Hepatocyte (in vitro differentiated cells): ENCODE data around the gene PXDC1. TPM values are rescaled to one million over a fixed set of nuclear protein-coding genes. Genes with fewer than 3 reads are reported as not detected.
"Not testable (repeated sequence)": the region's sequence is repeated elsewhere in the genome, so short reads cannot be mapped to it uniquely, and the experiment has no call there.

Experiments used
- DNase-seq: peaks from one replicate; pipeline ENCODE4 v3.0.0-alpha.2; 2016; ENCODE audit warnings: low spot score
- H2AFZ ChIP-seq: fragments of 200-600 bp; sonication (generic); 2 replicates; pipeline ENCODE4 v1.6.0; 2016; ENCODE audit warnings: antibody characterized with exemption, mild to moderate bottlenecking
- H3K27ac ChIP-seq: fragments of 200-600 bp; sonication (generic); 2 replicates; pipeline ENCODE4 v1.5.1; 2016; ENCODE audit warnings: mild to moderate bottlenecking
- H3K27me3 ChIP-seq: fragments of 200-600 bp; sonication (generic); 2 replicates; pipeline ENCODE4 v1.6.1; 2016
- H3K36me3 ChIP-seq: fragments of 200-600 bp; sonication (generic); replicated peaks from 2 replicates; pipeline ENCODE4 v1.5.1; 2016; ENCODE audit warnings: low read depth; ENCODE audit not compliant: insufficient read depth
- H3K4me1 ChIP-seq: fragments of 200-600 bp; sonication (generic); 2 replicates; pipeline ENCODE4 v1.5.1; 2016; ENCODE audit warnings: mild to moderate bottlenecking, moderate library complexity; ENCODE audit not compliant: insufficient read depth
- H3K4me2 ChIP-seq: fragments of 200-600 bp; sonication (generic); 2 replicates; pipeline ENCODE4 v1.6.0; 2016
- H3K4me3 ChIP-seq: fragments of 200-600 bp; sonication (generic); 2 replicates; pipeline ENCODE4 v1.5.1; 2016; ENCODE audit warnings: mild to moderate bottlenecking
- H3K79me2 ChIP-seq: fragments of 200-600 bp; sonication (generic); 2 replicates; pipeline ENCODE4 v1.6.0; 2017; ENCODE audit warnings: mild to moderate bottlenecking
- H3K9me2 ChIP-seq: fragments of 200-600 bp; sonication (generic); replicated peaks from 2 replicates; pipeline ENCODE4 v1.6.0; 2017; ENCODE audit warnings: mild to moderate bottlenecking; ENCODE audit not compliant: insufficient read depth
- H3K9me3 ChIP-seq: fragments of 200-600 bp; sonication (generic); 2 replicates; pipeline ENCODE4 v1.5.1; 2016; ENCODE audit warnings: low read depth, mild to moderate bottlenecking
- H4K20me1 ChIP-seq: fragments of 200-600 bp; sonication (generic); 2 replicates; pipeline ENCODE4 v1.6.0; 2016; ENCODE audit warnings: mild to moderate bottlenecking; ENCODE audit not compliant: insufficient read depth, poor library complexity, severe bottlenecking
- EZH2 ChIP-seq: fragments of 200-600 bp; sonication (generic); IDR thresholded peaks from 2 replicates; pipeline ENCODE4 v1.6.1; 2016; ENCODE audit warnings: antibody characterized with exemption, mild to moderate bottlenecking, borderline replicate concordance
- EZH2phosphoT487 ChIP-seq: fragments of 200-600 bp; sonication (generic); IDR thresholded peaks from one replicate; pipeline ENCODE4 v1.6.1; 2018; ENCODE audit warnings: antibody characterized with exemption, mild to moderate bottlenecking, low read depth, moderate library complexity; ENCODE audit not compliant: unreplicated experiment, severe bottlenecking
- WGBS: methylation state at CpG from one replicate; pipeline ENCODE4 v1.1.6; 2016; ENCODE audit warnings: low lambda C conversion rate; ENCODE audit errors: missing lambda C conversion rate; 5-methylcytosine and 5-hydroxymethylcytosine counted together
- polyA plus RNA-seq: library from polyadenylated mRNA; unstranded; fragments of >200 nt; fragmentation: Nextera tagmentation; extraction: Ambion mirVana; gene quantifications from 2 replicates; pipeline ENCODE4 v1.2.1, GENCODE V29; 2016
- total RNA-seq: library from RNA; depleted of rRNA; stranded (reverse); fragments of >200 nt; gene quantifications from 2 replicates; pipeline ENCODE4 v1.2.3, GENCODE V29; 2014
- TF ChIP-seq, protein P1 (sequence below): fragments of 200-600 bp; sonication (generic); IDR thresholded peaks from 2 replicates; pipeline ENCODE4 v1.5.1; 2016; ENCODE audit warnings: antibody characterized with exemption, mild to moderate bottlenecking; ENCODE audit not compliant: poor library complexity

Gene PXDC1
- total and polyA plus RNA-seq, 2 experiments from 2014 or later: 83.8 to 90.8 TPM

DNA sequence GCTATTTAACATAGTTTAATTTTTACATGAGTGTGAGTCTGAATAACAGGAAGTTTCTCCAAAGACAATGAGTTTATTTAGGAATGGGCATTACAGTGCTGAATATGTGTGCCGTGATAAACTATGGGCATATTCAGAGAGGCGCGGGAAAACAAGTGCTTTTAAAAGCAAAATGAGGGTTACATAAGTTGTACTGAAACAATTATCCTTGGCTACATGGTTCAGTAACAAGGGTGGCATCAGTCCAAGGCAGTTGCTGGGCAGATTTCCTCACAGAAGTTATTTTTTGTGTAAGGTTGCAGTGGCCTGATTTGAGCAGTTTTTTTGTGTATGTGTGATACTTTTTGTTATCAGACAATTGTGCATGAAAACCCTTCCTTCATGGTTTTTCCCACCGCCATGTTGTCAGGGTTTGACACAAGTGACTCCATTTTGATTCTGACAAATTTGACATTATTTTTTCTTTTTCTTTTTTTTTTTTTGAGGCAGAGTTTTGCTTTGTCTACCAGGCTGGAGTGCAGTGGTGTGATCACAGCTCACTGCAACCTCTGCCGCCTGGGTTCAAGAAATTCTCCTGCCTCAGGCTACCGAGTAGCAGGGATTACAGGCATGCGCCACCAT, 22.3 kb upstream of the PXDC1 start:
- Histone ChIP-seq H2AFZ (no peak overlapping the region), H3K4me2 (no peak overlapping the region), H3K36me3 (no peaks in the 10 kb centered on the region), H3K4me1 (no peaks in the 10 kb centered on the region), H3K27ac (no peak overlapping the region), H4K20me1 (no peaks in the 10 kb centered on the region), H3K9me2 (no peaks in the 10 kb centered on the region), H3K9me3 (no peaks in the 10 kb centered on the region), H3K27me3 (no peaks in the 10 kb centered on the region), H3K79me2 (no peaks in the 10 kb centered on the region), H3K4me3 (no peak overlapping the region)
- WGBS: 96% methylated on average over 7 of the region's 7 CpGs
- DNase-seq: no peak
- TF ChIP-seq, protein P1, sequence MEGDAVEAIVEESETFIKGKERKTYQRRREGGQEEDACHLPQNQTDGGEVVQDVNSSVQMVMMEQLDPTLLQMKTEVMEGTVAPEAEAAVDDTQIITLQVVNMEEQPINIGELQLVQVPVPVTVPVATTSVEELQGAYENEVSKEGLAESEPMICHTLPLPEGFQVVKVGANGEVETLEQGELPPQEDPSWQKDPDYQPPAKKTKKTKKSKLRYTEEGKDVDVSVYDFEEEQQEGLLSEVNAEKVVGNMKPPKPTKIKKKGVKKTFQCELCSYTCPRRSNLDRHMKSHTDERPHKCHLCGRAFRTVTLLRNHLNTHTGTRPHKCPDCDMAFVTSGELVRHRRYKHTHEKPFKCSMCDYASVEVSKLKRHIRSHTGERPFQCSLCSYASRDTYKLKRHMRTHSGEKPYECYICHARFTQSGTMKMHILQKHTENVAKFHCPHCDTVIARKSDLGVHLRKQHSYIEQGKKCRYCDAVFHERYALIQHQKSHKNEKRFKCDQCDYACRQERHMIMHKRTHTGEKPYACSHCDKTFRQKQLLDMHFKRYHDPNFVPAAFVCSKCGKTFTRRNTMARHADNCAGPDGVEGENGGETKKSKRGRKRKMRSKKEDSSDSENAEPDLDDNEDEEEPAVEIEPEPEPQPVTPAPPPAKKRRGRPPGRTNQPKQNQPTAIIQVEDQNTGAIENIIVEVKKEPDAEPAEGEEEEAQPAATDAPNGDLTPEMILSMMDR: no peak

- H3K4me2 ChIP-seq, H4K20me1 ChIP-seq, H3K9me3 ChIP-seq, H3K79me2 ChIP-seq, H3K27me3 ChIP-seq, H3K4me1 ChIP-seq, H2AFZ ChIP-seq, H3K36me3 ChIP-seq, DNase-seq, H3K4me3 ChIP-seq, H3K9me2 ChIP-seq, H3K27ac ChIP-seq: not testable (repeated sequence)
- 93% methylated on average over 12 of the region's 12 CpGs for WGBS
Observed at GRCh38 chr6:3772127-3772999, 20.9 kb upstream of the PXDC1 start.

DNA sequence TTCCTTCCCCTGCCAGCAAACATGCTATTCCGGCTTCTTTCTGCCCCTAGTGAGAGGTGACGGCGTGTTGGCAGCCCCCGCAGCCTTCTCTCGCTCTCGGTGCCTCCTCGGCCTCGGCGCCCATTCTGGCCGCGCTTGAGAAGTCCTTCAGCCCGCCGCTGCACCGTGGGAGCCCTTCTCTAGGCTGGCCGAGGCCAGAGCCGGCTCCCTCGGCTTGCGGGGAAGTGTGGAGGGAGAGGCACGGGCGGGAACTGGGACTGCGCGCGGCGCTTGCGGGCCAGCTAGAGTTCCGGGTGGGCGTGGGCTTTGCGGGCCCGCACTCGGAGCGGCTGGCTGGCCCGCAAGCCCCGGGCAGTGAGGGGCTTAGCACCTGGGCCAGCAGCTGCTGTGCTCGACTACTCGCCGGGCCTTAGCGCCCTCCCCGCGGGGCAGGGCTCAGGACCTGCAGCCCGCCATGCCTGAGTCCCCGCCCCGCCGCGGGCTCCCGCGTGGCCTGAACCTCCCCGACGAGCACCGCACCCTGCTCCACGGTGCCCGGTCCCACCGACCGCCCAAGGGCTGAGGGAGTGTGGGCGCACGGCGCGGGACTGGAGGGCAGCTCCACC, 20.0 kb upstream of the PXDC1 start:
- TF ChIP-seq, protein P1: no peak
- TF ChIP-seq EZH2 (no peak), EZH2phosphoT487 (no peak)
- Histone ChIP-seq H2AFZ (no peak overlapping the region), H3K4me1 (peaks cover 4% of the 10 kb centered on the region), H3K9me2 (no peaks in the 10 kb centered on the region), H3K36me3 (no peaks in the 10 kb centered on the region), H3K4me3 (no peak overlapping the region), H3K79me2 (no peaks in the 10 kb centered on the region), H3K4me2 (no peak overlapping the region), H3K9me3 (no peaks in the 10 kb centered on the region), H3K27me3 (no peaks in the 10 kb centered on the region), H4K20me1 (no peaks in the 10 kb centered on the region), H3K27ac (no peak overlapping the region)
- no peak for DNase-seq
- WGBS: 93% methylated on average over 47 of the region's 57 CpGs

DNA sequence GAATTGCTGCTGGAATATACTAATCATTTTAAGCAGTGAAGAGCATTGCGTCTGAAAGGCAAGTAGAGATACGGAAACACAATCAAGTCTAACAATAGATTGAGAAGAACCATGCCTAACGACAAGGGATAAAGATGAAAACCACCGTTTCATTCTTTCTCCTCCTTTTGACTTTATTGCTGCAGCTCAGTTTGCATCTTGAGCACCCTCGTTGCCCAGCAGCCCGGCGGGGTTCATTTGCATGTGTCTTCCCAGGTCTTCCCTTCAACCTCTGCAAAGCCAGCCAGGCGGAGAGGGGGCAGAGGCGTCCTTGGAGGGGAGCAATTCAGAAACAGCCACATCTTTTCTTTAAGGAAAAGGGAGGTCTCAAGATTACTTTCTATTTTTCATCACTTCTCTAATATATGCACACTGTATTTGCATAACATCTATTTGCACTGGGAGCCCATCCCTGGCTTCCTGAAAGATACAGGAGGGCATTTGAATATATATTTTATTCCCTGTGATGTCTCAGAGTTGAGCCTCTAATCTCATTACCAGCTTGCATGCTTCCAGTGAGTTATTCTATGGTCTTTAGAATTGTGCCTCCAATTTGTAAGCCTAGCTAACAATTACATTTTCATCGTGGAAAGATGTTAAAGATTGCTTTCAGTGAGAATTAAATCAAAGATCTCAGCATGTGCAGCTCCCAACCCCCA, 18.7 kb upstream of the PXDC1 start:
- H4K20me1 ChIP-seq: no peaks in the 10 kb centered on the region
- no peaks in the 10 kb centered on the region for H3K79me2 ChIP-seq
- no peaks in the 10 kb centered on the region for H3K36me3 ChIP-seq
- H3K4me3 ChIP-seq: no peak overlapping the region
- TF ChIP-seq EZH2phosphoT487: no peak
- TF ChIP-seq, protein P1: no peak
- H3K4me2 ChIP-seq: no peak overlapping the region
- no peak for DNase-seq
- no peaks in the 10 kb centered on the region for H3K9me2 ChIP-seq
- H3K27me3 ChIP-seq: no peaks in the 10 kb centered on the region
- no peak overlapping the region for H3K27ac ChIP-seq
- H3K4me1 ChIP-seq: peaks cover 6% of the 10 kb centered on the region
- no peaks in the 10 kb centered on the region for H3K9me3 ChIP-seq
- H2AFZ ChIP-seq: no peak overlapping the region
- 46% methylated on average over 10 of the region's 10 CpGs for WGBS
